Ascending aorta (tissue), 2 donors: ENCODE measurements around the gene KANSL1. TPM values are rescaled to one million over a fixed set of nuclear protein-coding genes. Genes with fewer than 3 reads are reported as not detected.
A peak's percentile ranks its signal among the peaks of the same experiment; 100 is the strongest.
"Not testable (repeated sequence)": the region's sequence is repeated elsewhere in the genome, so short reads cannot be mapped to it uniquely, and the experiment has no call there.

Experiments used
- DNase-seq, 2 donors: peaks; one replicate each; pipeline ENCODE4 v3.0.0-alpha.2; 2019; ENCODE audit warnings: low spot score in 2 of 2
- H3K27ac ChIP-seq, 2 donors: fragments of 200-600 bp; sonication (generic); one replicate each; pipeline ENCODE4 v1.5.1; 2016 to 2017; ENCODE audit warnings: mild to moderate bottlenecking in 1 of 2
- H3K27me3 ChIP-seq: fragments of 200-600 bp; sonication (generic); one replicate; pipeline ENCODE4 v1.5.1; 2017
- H3K36me3 ChIP-seq, 2 donors: fragments of 200-600 bp; sonication (generic); one replicate each; pipeline ENCODE4 v1.5.1; 2016
- H3K4me1 ChIP-seq, 2 donors: fragments of 200-600 bp; sonication (generic); one replicate each; pipeline ENCODE4 v1.5.1; 2016 to 2017; ENCODE audit warnings: mild to moderate bottlenecking in 1 of 2
- H3K4me3 ChIP-seq, 2 donors: fragments of 200-600 bp; sonication (generic); one replicate each; pipeline ENCODE4 v1.5.1; 2016 to 2017; ENCODE audit warnings: mild to moderate bottlenecking in 1 of 2
- H3K9me3 ChIP-seq, 2 donors: fragments of 200-600 bp; sonication (generic); one replicate each; pipeline ENCODE4 v1.5.1; 2016
- CTCF ChIP-seq, 3 experiments: fragments of 200-600 bp in 2 of 3; fragments of 450-650 bp in 1 of 3; sonication (generic) in 2 of 3; IDR thresholded peaks; one replicate each; pipeline ENCODE4 v1.5.1; 2016 to 2019; ENCODE audit warnings: antibody characterized with exemption in 3 of 3, mild to moderate bottlenecking in 1 of 3, moderate library complexity in 1 of 3
- intact Hi-C: fragments of 100-400 bp; cut with DNase I; formaldehyde crosslinking; loops from one replicate; pipeline ENCODE4 v1.15.1; 2023
- total RNA-seq: library from RNA; depleted of rRNA; stranded (reverse); fragments of >200 nt; gene quantifications from one replicate; pipeline ENCODE4 v1.1.0, GENCODE V29; 2016

Gene KANSL1
- total RNA-seq, 1 donor from 2014 or later, result 53.5 TPM

- TF ChIP-seq CTCF (IDR thresholded peaks at IDR 0.05), result no peak
- intact Hi-C loops, result loop anchor here (10.0 kb wide), 1 partner anchor 58 kb away; no protein-coding TSS in a partner anchor
- Histone ChIP-seq H3K27ac (no peak overlapping the region), H3K4me3 (no peak overlapping the region), H3K9me3 (no peaks in the 10 kb centered on the region), H3K27me3 (no peaks in the 10 kb centered on the region), H3K36me3 (no peaks in the 10 kb centered on the region), H3K4me1 (peaks cover 5 to 29% of the 10 kb centered on the region in 2 donors)
- DNase-seq, result no peak
These were observed 86.1 kb downstream of the KANSL1 start for GRCh38 chr17:46106966-46107644.

- H3K36me3 ChIP-seq, H3K27ac ChIP-seq, H3K4me3 ChIP-seq, H3K27me3 ChIP-seq, DNase-seq, H3K9me3 ChIP-seq: not testable (repeated sequence)
- intact Hi-C loops, result loop anchor here (10.0 kb wide), 1 partner anchor 62 kb away; no protein-coding TSS in a partner anchor
- peaks cover 0 to 13% of the 10 kb centered on the region in 2 donors for H3K4me1 ChIP-seq
These were observed 90.4 kb downstream of the KANSL1 start for GRCh38 chr17:46102806-46103205.

GRCh38 chr17:46101785-46102617 lies 91.2 kb downstream of the KANSL1 start:
- not testable (repeated sequence) for DNase-seq, H3K4me3 ChIP-seq, H3K36me3 ChIP-seq, H3K27me3 ChIP-seq, H3K9me3 ChIP-seq, H3K4me1 ChIP-seq
- H3K27ac ChIP-seq, result peak overlapping the region; percentile 31 to 32
- intact Hi-C loops, result loop anchor here (10.0 kb wide), 1 partner anchor 63 kb away; no protein-coding TSS in a partner anchor

GRCh38 chr17:46100590-46100989 lies 92.6 kb downstream of the KANSL1 start:
- Histone ChIP-seq H3K4me1 (peaks cover 0 to 6% of the 10 kb centered on the region in 2 donors), H3K36me3 (no peaks in the 10 kb centered on the region), H3K27ac (peak overlapping the region; percentile 31 to 32), H3K4me3 (no peak overlapping the region), H3K9me3 (no peaks in the 10 kb centered on the region), H3K27me3 (no peaks in the 10 kb centered on the region)
- DNase-seq, result no peak
- intact Hi-C loops, result loop anchor here (10.0 kb wide), 1 partner anchor 64 kb away; no protein-coding TSS in a partner anchor
- TF ChIP-seq CTCF (IDR thresholded peaks at IDR 0.05), result no peak

- intact Hi-C loops, result loop anchor here (10.0 kb wide), 1 partner anchor 65 kb away; no protein-coding TSS in a partner anchor
- H3K4me3 ChIP-seq, result no peak overlapping the region
- no peak for TF ChIP-seq CTCF (IDR thresholded peaks at IDR 0.05)
- no peaks in the 10 kb centered on the region for H3K9me3 ChIP-seq
- no peak overlapping the region for H3K27ac ChIP-seq
- H3K36me3 ChIP-seq, result no peaks in the 10 kb centered on the region
- no peaks in the 10 kb centered on the region for H3K27me3 ChIP-seq
- peaks cover 0 to 6% of the 10 kb centered on the region in 2 donors for H3K4me1 ChIP-seq
- DNase-seq, result no peak
These were observed 93.4 kb downstream of the KANSL1 start for GRCh38 chr17:46099865-46100264.

GRCh38 chr17:46097497-46097896 lies 95.7 kb downstream of the KANSL1 start:
- Histone ChIP-seq H3K27ac (no peak overlapping the region), H3K9me3 (no peaks in the 10 kb centered on the region), H3K36me3 (no peaks in the 10 kb centered on the region), H3K4me3 (no peak overlapping the region), H3K27me3 (no peaks in the 10 kb centered on the region), H3K4me1 (peaks cover 0 to 6% of the 10 kb centered on the region in 2 donors)
- TF ChIP-seq CTCF (IDR thresholded peaks at IDR 0.05), result no peak
- no peak for DNase-seq
- intact Hi-C loops, result no loop called here
